Activated naive CD4-positive, alpha-beta T cell treated with anti-CD3 and anti-CD28 coated beads, Interleukin-2, amount 50 U/mL, for 16 hours (primary cell): ENCODE results near the gene ANXA10.
"Not testable (repeated sequence)": the region's sequence is repeated elsewhere in the genome, so short reads cannot be mapped to it uniquely, and the experiment has no call there.

Source experiments
- DNase-seq: peaks from one replicate; pipeline ENCODE4 v3.0.0-alpha.2; 2020

The ANXA10 gene, protein sequence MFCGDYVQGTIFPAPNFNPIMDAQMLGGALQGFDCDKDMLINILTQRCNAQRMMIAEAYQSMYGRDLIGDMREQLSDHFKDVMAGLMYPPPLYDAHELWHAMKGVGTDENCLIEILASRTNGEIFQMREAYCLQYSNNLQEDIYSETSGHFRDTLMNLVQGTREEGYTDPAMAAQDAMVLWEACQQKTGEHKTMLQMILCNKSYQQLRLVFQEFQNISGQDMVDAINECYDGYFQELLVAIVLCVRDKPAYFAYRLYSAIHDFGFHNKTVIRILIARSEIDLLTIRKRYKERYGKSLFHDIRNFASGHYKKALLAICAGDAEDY

DNA sequence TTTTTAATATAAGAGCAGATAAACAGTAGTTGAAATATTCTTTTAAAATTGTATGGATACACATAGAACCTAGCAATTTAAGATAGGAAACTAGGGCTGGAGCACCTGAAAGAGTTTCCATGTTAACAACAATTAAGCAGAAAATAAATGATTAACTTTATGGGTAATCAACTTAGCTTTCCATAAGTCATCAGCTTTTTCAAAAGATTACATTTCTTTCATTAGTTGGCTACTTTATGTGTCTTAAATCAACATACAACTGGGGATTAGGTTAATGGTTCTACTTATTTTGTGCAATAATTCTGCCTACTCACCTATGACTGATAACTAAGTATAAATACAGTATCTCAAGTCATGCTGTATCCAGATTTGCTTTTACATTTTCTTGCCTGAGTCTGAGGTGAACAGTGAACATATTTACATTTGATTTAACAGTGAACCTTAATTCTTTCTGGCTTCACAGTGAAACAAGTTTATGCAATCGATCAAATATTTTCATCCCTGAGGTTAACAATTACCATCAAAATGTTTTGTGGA, at the start of gene ANXA10:
Gene ANXA10, plus strand, starts transcription at position 362 of the 537 bp plus-strand sequence. Its CDS starts 164 bp downstream, at position 526.
- no peak for DNase-seq

DNA sequence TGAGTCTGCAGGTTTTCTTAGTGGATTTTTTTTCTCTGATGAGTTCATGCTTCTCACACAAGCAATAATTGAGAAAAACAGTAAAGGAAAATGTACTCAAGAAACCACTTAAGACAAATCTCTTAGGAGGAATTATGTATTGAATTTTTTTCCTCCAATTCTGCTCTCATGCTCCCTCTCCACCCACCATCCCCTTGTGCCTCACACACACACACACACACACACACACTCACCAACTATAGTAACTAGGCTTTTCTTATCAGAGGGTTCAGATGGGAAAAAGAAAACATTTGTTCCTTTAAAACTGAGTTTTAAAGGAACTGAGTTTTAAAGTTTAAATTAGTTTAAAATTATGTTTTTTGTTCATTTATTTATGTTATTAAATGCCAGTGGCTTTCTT, 47.0 kb upstream of the ANXA10 start:
- no peak for DNase-seq

DNA sequence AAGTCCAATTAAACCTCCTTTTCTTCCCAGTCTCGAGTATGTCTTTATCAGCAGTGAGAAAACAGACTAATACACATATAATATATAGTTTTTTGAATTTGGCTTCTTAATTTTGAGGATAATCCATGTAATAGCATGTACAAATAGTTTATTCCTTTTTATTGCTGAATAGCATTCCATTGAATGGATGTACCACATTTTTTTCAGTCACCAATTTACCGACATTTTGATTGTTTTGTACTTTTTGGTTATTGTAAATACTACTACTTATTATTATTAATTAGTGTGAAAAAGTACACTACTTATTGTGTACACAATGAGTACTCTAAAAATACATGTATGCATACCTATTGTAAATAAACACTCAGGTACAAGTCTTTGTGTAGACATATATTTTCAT, 42.3 kb upstream of the ANXA10 start:
- DNase-seq, result no peak

DNA sequence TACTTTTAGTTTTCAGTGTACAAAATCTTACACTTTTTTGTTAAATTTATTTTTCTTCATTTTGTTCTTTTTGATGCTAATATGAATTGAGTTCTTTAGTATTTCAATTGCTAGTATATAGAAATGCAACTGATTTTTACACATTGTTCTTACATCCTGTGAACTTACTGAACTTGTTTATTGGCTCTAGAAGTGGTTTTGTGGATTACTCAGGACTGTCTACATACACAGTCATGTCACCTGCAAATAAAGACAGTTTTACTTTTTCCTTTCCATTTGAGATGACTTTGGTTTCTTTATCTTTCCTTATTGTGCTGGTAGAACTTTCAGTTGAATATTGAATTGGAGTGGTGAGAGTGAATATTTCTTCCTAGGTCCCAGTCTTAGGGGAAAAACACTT, 40.8 kb upstream of the ANXA10 start:
- DNase-seq, result no peak

DNA sequence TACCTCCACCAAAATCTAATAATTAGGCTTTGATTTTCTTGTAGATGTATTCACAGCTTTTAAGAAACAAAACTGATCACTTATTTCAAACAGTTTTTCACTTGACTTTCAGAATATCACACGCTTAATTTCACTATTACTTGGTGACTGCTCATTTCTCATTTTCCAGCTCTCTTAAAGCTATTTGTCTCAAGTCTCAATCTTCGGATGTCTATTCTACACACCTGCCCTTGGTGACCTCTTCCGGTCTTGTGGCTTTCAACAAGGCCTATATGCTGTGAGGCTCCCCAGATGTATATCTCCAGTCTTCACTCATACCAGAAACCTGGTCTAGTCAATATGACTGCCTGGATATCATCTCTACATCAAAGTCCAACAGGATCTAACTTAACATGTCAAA, 34.9 kb upstream of the ANXA10 start:
- DNase-seq, result no peak

DNA sequence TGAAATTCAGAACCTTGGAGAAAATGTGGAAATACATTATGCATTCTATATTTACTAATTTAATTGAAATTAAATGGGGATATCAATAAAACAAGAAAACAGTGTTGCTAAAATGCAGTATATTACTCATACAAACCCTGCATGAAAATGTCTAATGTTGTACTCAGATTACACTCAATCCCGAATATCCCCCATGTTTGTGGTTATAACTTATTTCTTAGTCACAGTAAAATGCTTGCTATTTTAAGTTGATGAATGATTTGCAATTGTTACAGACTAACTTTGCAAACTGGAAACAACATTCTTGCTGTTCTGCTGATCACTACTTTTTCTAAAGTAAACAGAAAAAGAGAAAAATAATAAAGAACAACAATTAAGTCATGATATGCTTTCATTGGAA, 33.1 kb upstream of the ANXA10 start:
- DNase-seq, result no peak

DNA sequence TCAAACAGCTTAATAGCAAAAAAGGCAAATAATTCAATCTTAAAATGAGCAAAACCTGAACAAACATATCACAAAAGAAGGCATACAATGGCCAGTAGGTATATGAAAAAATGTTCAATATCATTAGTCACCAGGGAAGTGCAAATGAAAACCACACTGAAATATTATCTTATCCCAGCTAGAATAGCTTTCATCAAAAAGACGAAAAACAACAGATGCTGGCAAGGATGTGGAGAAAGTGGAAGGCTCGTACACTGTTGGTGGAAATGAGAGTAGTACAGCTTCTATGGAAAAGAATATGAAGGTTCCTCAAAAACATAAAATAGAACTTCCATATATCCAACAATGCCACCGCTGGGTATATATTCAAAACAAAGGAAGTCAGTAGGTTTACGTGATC, 29.3 kb upstream of the ANXA10 start:
- DNase-seq, result no peak

DNA sequence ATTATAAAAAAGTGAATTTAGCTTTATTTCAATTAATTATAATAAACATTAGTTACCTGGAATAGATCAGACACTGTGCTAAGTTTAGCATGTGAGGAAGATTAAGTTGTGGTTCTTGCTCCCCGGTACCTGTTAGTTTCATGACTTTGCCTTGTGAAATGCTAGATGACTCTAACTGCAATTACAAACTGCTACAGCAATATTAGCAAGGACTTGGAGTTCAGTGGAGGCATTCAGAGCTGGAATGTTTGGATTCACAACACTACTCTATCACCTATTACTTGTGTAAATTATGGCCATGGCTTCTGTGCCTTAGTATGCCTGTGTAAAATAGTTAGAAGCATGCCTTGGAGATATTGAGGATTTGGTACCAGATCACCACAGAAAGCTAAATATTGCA, 21.4 kb upstream of the ANXA10 start:
- no peak for DNase-seq

DNA sequence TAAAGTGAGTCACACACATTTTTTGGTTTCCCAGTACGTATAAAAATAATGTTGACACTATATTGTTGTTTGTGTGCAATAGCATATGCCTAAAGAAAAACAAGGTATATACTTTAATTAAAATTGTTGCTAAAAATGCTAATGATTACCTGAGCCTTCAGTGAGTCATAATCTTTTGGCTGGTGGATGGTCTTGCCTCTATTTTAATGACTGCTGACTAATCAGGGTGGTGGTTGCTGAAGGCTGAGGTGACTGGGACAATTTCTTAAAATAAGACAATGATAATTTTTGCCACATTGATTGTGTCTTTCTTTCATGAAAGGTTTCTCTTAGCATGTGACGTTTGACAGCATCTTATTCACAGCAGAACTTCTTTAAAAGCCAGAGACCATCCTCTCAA, 21.0 kb upstream of the ANXA10 start:
- no peak for DNase-seq

DNA sequence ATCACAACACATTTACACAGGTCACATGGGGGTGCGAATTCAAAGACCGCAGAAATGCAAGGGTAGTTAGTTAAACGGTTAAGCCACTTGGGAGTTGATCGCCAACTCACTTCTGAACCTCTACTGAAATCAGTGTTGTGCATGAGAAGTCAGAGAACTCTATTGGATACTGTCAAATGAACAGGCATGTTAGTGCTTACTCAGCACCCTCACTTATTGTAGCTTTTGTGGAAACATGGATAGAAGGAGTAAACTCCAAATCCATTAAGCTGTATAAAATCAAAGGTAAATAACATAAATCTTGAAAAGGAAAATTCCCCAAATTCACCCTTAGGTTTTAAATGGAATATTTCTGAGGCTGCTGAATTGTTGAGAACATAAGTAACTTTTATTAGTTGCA, 17.5 kb upstream of the ANXA10 start:
- no peak for DNase-seq

DNA sequence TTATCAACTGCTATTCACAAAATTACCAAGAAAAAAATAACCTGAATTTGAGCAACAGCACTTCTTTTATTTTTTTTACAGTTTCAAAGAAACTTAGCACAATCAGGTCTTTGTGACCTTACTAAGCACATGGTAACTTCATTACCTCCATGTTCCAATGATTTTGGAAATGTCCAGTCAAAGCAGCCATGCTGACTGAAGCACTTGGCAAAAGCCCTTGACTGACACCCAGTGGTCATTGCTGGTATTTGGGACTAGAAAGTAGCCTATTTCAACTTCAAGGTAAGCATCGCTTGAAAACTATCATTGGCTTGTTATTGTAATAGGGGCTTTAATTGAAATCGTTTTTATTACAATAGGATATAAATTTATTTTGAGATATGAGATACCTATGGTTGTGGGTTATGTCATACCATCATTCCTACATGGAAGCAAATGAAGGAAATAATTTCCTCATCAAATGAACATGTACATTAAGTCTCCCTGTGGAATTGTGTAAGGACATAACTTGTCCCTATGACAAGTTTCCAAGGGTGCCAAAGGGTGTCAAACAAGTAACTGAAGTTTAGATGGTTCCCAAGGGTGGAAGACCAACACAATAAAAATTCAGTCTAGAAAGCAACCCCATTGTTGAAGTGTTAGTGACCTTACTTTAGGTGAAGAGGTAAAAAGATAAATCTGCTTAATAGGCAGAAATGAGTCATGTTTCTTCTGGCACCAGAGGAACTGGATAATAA, 15.2 kb upstream of the ANXA10 start:
- peak; percentile 26 for DNase-seq

DNA sequence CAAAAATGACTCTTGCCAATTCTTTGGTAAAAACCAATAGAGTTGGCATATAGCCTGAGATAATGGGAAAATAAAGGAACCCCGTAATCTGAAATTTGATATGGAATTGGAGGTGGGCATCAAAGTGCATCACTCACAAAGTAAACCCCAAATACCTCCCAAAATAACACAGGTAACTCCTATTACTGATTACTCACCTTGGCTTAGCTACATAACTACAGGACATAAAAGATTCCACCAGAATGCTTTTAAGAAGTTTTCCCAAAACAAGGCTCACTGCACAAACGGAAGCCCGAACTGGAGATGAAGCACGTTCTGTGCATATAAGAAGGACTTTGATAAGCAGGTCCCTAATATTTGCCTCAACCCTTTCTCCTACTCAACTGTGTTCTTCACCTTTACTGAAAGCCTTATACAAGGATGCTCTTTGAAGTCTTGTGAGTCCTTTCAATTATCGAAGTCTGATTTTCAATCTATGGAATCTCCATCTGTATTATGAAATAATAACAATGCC, 14.6 kb upstream of the ANXA10 start:
- no peak for DNase-seq

DNA sequence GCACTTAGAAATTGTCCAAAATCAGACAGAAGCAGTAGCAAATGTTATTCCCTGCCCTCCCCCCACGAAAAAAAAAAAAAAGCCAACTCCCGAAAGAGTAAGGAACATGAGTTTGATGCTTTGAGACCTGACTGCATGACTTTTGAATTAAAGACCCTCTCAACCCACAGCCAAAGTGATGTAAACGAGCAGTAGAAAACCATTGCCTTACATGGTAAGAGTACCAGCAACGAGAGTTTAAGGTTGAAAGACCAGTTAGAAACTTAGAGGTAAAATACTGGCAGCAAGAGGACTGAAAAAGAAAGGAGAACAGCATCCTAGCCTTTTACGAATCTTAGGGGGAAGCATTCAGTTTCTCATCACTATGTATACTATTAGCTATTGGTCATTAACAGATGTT, 10.0 kb upstream of the ANXA10 start:
- no peak for DNase-seq

DNA sequence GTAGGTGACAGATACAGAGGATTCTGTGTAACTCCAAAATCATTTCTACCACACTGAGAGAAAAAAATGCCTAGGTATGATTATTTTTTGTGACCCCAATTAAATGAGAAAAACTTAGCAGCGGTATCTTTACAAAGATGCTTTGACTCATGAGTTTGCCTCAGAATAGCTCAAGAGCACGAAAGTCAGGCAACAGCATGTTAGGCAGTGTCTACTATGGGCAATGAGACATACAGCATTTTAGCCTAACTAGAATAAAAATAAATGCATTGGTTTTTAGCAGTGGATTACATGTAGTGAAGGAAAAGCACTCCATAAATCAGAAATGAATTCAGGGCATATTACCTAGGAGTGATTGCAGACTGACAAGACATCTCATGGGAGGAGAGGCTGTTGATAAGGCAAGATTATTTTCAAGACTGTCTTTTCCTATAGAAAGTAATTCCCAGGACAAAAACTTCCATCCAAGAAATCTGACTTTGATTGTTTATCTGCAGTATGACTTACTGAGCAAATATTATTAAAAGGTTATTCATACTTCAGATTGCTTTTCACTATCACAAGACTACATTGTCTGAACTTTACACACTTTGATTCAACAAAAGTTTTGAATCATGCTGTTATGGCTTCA, 3.6 kb downstream of the ANXA10 start:
- no peak for DNase-seq

DNA sequence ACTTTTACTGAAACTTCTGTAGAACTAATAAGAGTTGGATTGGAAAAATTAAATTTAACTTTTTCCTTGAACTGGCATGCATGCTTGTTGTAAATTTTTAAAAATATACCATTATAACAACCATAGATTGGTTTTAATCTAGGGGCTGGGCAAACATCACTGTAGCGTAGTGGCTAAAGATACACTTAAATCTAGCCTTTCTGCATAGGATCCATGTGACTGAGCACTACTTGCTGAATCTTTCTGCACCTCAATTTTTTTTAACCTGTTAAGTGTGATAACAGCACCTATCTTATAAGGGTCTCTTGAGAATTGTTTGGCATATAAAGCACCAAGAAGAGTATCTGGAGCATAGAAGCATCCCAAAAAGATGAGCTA, 4.1 kb downstream of the ANXA10 start:
- DNase-seq, result no peak

DNA sequence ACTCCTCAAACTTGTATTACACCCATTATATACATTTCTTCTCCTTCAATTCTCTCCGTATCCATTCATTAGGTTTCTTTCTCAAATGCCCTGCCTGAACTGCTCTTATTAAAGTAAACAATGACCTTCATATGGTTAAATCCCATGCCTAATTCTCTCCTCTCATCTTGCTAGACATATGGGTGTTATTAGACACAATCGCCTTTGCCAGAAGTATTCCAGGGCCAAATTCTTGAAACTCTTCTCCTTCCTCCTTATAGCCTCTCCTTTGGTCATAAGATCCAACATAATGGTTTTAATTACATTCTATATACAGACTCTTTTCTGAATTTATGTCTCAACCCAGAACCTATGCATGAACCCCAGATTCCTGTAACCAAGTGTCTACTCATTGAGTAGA, 4.8 kb downstream of the ANXA10 start:
- DNase-seq, result no peak

DNA sequence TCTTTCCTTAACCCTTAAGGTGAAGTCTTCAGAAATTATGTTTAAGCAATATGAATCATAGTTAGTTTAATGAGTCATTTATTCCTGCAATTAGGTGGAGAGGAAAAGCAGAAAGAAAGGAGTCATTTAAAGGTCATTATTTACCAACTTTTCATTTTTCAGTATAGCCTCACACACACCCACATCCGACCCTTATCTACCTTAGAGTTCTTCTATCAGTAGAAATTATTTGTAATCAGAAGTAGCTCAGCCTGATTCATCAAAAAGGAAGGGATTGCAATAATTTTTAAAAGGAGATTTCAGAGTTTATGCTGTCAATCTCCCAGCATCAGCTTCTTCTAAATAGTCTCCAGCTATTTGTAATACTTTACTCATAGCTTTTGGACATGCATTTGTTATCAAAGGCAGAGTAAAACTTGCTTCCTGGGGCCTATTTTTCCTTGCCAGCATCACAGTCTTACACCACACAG, 5.9 kb downstream of the ANXA10 start:
- no peak for DNase-seq

DNA sequence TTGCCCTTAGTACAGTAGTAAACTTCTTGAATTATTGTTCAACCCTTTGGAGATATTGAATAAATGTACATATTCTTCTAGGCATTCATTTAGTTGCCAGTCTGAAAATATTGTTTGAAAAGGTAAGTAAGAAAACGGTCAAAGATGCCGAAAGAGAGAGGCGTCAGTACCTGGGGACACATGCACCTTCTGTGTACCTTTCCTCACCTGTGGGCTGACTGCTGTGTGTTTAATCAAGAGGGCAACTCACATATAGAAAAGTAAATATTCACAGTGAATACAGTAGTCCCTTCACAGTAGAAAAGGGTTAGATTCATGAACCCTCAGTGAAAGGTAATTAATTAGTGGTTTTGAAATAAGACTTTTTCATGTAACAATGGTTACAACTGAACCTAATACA, 6.9 kb downstream of the ANXA10 start:
- no peak for DNase-seq

DNA sequence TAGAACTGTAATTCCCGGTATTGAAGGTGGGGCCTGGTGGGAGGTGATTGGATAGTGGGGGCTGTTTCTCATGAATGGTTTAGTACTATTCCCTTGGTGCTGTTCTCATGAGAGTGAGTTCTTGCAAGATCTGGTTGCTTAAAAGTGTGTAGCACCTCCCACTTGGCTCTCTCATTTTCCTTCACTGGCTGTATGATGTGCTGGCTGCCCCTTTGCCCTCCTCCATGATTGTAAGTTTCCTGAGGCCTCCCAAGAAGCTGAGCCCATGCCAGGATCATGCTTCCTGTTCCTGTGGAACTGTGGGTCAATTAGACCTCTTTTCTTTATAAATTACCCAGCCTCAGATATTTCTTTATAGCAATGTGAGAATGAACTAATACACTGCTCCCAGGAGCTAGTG, 8.7 kb downstream of the ANXA10 start:
- DNase-seq, result no peak

DNA sequence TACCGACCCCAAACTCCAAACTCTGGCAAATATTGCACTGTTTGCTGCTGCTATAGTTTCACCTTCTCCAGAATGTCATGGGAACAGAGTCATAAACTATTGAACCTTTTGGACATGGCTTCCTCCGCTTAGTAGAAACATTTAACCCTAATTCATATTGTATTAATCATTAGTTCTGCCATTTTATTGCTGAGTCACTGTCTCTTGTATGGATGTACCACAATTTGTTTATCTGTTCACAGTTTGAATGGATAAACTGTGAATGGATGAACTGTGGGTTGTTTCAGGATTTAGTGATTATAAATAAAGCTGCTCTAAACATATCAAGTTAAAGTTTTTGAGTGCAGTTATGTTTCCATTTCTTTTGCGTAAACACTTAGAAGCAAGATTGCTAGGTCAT, 10.1 kb downstream of the ANXA10 start:
- no peak for DNase-seq

DNA sequence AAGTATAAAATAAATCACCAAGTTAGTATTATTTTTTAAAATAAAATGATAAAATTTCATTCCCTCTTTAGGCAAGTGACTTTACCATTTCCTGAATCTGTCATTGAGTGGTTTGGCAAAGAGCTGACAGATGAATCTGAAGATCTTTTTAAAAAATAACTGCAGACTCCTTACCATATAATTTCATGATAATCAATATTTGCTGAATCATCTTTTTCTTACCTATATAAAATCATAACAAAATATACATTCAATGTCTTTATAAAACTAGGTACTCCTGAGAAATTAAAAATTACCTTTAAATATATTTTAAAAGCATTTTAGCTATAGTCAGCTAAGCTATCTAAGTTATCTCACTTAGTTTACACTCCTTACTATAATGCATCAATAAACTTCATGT, 17.2 kb downstream of the ANXA10 start:
- DNase-seq, result no peak

DNA sequence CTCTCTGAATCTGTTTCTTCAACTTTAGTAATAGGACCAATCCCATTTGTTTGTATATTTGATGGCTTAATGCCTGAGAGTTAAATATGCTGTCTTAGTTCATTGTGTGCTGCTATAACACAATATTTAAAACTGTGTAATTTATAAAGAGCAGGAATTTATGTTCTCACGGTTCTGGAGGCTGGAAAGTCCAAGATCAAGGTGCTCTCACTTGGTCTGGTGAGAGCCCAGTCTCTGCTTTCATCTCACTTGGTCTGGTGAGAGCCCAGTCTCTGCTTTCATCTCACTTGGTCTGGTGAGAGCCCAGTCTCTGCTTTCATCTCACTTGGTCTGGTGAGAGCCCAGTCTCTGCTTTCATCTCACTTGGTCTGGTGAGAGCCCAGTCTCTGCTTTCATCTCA, 20.7 kb downstream of the ANXA10 start:
- DNase-seq, result not testable (repeated sequence)

DNA sequence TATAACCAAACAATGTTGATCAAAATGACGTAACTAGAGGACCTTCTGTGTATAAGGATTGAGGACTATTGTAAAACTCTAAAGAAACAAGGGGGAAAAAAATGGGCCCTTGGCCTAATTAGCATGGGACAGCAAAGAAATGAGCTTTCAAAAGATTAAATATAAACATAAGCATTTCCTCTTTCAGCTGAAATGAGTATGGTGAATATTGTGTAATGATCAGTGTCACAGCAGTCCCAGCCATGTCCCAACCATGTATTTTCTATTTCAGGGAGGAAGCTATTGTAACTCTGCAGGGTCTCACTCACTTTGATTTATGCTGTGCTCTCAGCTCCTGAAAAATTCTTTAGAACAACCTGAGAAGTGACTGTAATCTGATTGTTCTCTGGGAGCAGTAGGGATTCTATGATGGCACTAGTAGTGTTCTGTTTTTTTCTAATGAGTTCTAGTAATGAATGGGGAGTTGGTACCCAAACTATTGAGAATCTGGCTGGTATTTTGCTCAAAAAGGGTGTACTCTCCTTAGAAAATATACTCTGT, 25.8 kb downstream of the ANXA10 start:
- no peak for DNase-seq
